DOHH2 (cell line): ENCODE measurements around the gene EPHB1.

Experiments
- EZH2phosphoT487 ChIP-seq: fragments of 200-600 bp; sonication (generic); IDR thresholded peaks from 2 replicates; pipeline ENCODE4 v1.6.1; 2017; ENCODE audit warnings: borderline replicate concordance, mild to moderate bottlenecking, antibody characterized with exemption, low read length, moderate library complexity, mixed read lengths
- TF ChIP-seq, protein P1 (sequence below): fragments of 200-600 bp; sonication (generic); IDR thresholded peaks from one replicate; pipeline ENCODE4 v1.5.1; 2014; ENCODE audit warnings: antibody characterized with exemption, mild to moderate bottlenecking, low read depth, low read length; ENCODE audit not compliant: poor library complexity, severe bottlenecking

- TF ChIP-seq, protein P1, sequence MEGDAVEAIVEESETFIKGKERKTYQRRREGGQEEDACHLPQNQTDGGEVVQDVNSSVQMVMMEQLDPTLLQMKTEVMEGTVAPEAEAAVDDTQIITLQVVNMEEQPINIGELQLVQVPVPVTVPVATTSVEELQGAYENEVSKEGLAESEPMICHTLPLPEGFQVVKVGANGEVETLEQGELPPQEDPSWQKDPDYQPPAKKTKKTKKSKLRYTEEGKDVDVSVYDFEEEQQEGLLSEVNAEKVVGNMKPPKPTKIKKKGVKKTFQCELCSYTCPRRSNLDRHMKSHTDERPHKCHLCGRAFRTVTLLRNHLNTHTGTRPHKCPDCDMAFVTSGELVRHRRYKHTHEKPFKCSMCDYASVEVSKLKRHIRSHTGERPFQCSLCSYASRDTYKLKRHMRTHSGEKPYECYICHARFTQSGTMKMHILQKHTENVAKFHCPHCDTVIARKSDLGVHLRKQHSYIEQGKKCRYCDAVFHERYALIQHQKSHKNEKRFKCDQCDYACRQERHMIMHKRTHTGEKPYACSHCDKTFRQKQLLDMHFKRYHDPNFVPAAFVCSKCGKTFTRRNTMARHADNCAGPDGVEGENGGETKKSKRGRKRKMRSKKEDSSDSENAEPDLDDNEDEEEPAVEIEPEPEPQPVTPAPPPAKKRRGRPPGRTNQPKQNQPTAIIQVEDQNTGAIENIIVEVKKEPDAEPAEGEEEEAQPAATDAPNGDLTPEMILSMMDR = no peak
- no peak for TF ChIP-seq EZH2phosphoT487
Measured at GRCh38 chr3:134829721-134830120, 34.7 kb downstream of the EPHB1 start.
